Uterus (tissue), 2 donors: Measurements from ENCODE around the gene FPR1.

Experiments used
- CTCF ChIP-seq, 4 experiments: fragments of 200-600 bp in 2 of 4; fragments of 450-650 bp in 2 of 4; sonication (generic) in 2 of 4; IDR thresholded peaks; one replicate each; pipeline ENCODE4 v1.5.1; 2016 to 2019; ENCODE audit warnings: antibody characterized with exemption in 4 of 4, mild to moderate bottlenecking in 2 of 4, moderate library complexity in 1 of 4
- POLR2A ChIP-seq, 2 donors: fragments of 450-650 bp; IDR thresholded peaks; one replicate each; pipeline ENCODE4 v1.6.1; 2016; ENCODE audit warnings: antibody characterized with exemption in 2 of 2, mild to moderate bottlenecking in 1 of 2, moderate library complexity in 1 of 2

GRCh38 chr19:51724543-51724942, 27.1 kb downstream of the FPR1 start:
- TF ChIP-seq CTCF (IDR thresholded peaks at IDR 0.05) (no peak), POLR2A (IDR thresholded peaks at IDR 0.05) (no peak)
